A673 (cell line): ENCODE measurements around the gene ANOS1. TPM values are rescaled to one million over a fixed set of nuclear protein-coding genes. Genes with fewer than 3 reads are reported as not detected.

ENCODE experiments used
- BruUV-seq: library from RNA; stranded (reverse); fragments of 400-500 nt; replicated peaks from 2 replicates; lab custom pipeline; 2021; lab: Mats Ljungman, UMichigan
- CTCF ChIA-PET: fragments of 300-600 bp; sonication (Branson Sonifier 250); formaldehyde crosslinking; loops from one replicate; lab custom pipeline; 2022; ENCODE audit warnings: antibody characterized with exemption; lab: Charles Lee
- POLR2A ChIA-PET: fragments of 300-600 bp; sonication (Branson Sonifier 250); formaldehyde crosslinking; loops from one replicate; lab custom pipeline; 2022; ENCODE audit warnings: antibody characterized with exemption; ENCODE audit not compliant: low non-redundant PET; lab: Charles Lee
- DNase-seq: peaks from one replicate; pipeline ENCODE4 v3.0.0-alpha.2; 2015; ENCODE audit warnings: low spot score
- H3K27ac ChIP-seq: fragments of 200-600 bp; sonication (generic); 2 replicates; pipeline ENCODE4 v1.5.1; 2016; ENCODE audit warnings: mixed run types, low read depth, mild to moderate bottlenecking, mixed read lengths, antibody characterized with exemption, low read length; ENCODE audit not compliant: poor library complexity, severe bottlenecking
- H3K27me3 ChIP-seq: fragments of 200-600 bp; sonication (generic); replicated peaks from 2 replicates; pipeline ENCODE4 v1.6.1; 2017; ENCODE audit warnings: mixed run types, low read depth, mild to moderate bottlenecking, mixed read lengths, antibody characterized with exemption, low read length; ENCODE audit not compliant: insufficient read depth, poor library complexity
- H3K36me3 ChIP-seq: fragments of 200-600 bp; sonication (generic); 2 replicates; pipeline ENCODE4 v1.6.1; 2016; ENCODE audit warnings: mixed run types, mild to moderate bottlenecking, mixed read lengths, antibody characterized with exemption, low read length; ENCODE audit not compliant: insufficient read depth, poor library complexity, severe bottlenecking
- H3K4me1 ChIP-seq: fragments of 200-600 bp; sonication (generic); 2 replicates; pipeline ENCODE4 v1.6.1; 2017; ENCODE audit warnings: mixed run types, mild to moderate bottlenecking, mixed read lengths, antibody characterized with exemption, low read length; ENCODE audit not compliant: insufficient read depth, poor library complexity, severe bottlenecking
- H3K4me3 ChIP-seq: fragments of 200-600 bp; sonication (generic); 2 replicates; pipeline ENCODE4 v1.5.1; 2016; ENCODE audit warnings: low read depth, mixed run types, mild to moderate bottlenecking, mixed read lengths, low read length; ENCODE audit not compliant: poor library complexity, severe bottlenecking
- H3K9me3 ChIP-seq: fragments of 200-600 bp; sonication (generic); 2 replicates; pipeline ENCODE4 v1.6.1; 2016; ENCODE audit warnings: mixed run types, low read depth, mild to moderate bottlenecking, mixed read lengths, antibody characterized with exemption, low read length; ENCODE audit not compliant: poor library complexity, severe bottlenecking
- CTCF ChIP-seq: fragments of 300-800, 200-600 bp; sonication (generic); conservative IDR thresholded peaks from 2 replicates; pipeline ENCODE4 v1.5.1; 2017; ENCODE audit warnings: low read depth, mild to moderate bottlenecking, antibody characterized with exemption, low read length, moderate library complexity, mixed read lengths
- EZH2 ChIP-seq: fragments of 200-600 bp; sonication (generic); IDR thresholded peaks from 2 replicates; pipeline ENCODE4 v1.6.1; 2017; ENCODE audit warnings: borderline replicate concordance, low read depth, mild to moderate bottlenecking, mixed read lengths, antibody characterized with exemption, low read length; ENCODE audit not compliant: poor library complexity, severe bottlenecking
- intact Hi-C: fragments of 100-400 bp; cut with micrococcal nuclease; formaldehyde crosslinking; loops from one replicate; pipeline ENCODE4 v1.10.0; 2022; ENCODE audit not compliant: unreplicated experiment
- total RNA-seq: library from RNA; stranded (reverse); gene quantifications from 2 replicates; pipeline ENCODE4 v1.2.3, GENCODE V29; 2021

Gene ANOS1
- total RNA-seq, 1 experiment from 2014 or later: 0.06 TPM

- BruUV-seq: no TSS peak
- no peaks in the 10 kb centered on the region for H3K27me3 ChIP-seq
- no peak overlapping the region for H3K27ac ChIP-seq
- DNase-seq: no peak
- no peaks in the 10 kb centered on the region for H3K4me1 ChIP-seq
- no peak overlapping the region for H3K4me3 ChIP-seq
- H3K9me3 ChIP-seq: no peaks in the 10 kb centered on the region
- ChIA-PET POLR2A (no interaction called here), CTCF (no interaction called here)
- H3K36me3 ChIP-seq: no peaks in the 10 kb centered on the region
- TF ChIP-seq CTCF (no peak), EZH2 (no peak)
- intact Hi-C loops: loop anchor here (2.0 kb wide), 1 partner anchor 65 kb away; no protein-coding TSS in a partner anchor
Observed at GRCh38 chrX:8749697-8750096, 17.8 kb upstream of the ANOS1 start.

GRCh38 chrX:8748855-8749254 lies 16.9 kb upstream of the ANOS1 start:
- peak; percentile 55 for DNase-seq
- no TSS peak for BruUV-seq
- Histone ChIP-seq H3K4me3 (no peak overlapping the region), H3K27me3 (no peaks in the 10 kb centered on the region), H3K27ac (no peak overlapping the region), H3K9me3 (no peaks in the 10 kb centered on the region), H3K4me1 (no peaks in the 10 kb centered on the region), H3K36me3 (no peaks in the 10 kb centered on the region)
- ChIA-PET POLR2A (no interaction called here), CTCF (no interaction called here)
- intact Hi-C loops: loop anchor here (2.0 kb wide), 1 partner anchor 66 kb away; no protein-coding TSS in a partner anchor
- peak; percentile 65 for TF ChIP-seq CTCF
- no peak for TF ChIP-seq EZH2

GRCh38 chrX:8743126-8743732 lies 11.3 kb upstream of the ANOS1 start:
- Histone ChIP-seq H3K9me3 (no peaks in the 10 kb centered on the region), H3K4me1 (no peaks in the 10 kb centered on the region), H3K4me3 (no peak overlapping the region), H3K36me3 (no peaks in the 10 kb centered on the region), H3K27ac (no peak overlapping the region), H3K27me3 (no peaks in the 10 kb centered on the region)
- TF ChIP-seq CTCF (peak; percentile 83), EZH2 (no peak)
- no TSS peak for BruUV-seq
- DNase-seq: peak; percentile 64
- CTCF ChIA-PET: no interaction called here
- intact Hi-C loops: loop anchor here (2.0 kb wide), 1 partner anchor 1376 kb away; no protein-coding TSS in a partner anchor
- POLR2A ChIA-PET: no interaction called here
